A549 (cell line): ENCODE results near the gene CLSTN2. TPM values are rescaled to one million over a fixed set of nuclear protein-coding genes. Genes with fewer than 3 reads are reported as not detected.

Experiments
- ATAC-seq, 2 experiments: fragments of 200-7000 bp in 1 of 2; fragments of >200 bp in 1 of 2; cut with Nextera tagmentation in 1 of 2; cut with Tn5 transposase in 1 of 2; 3 replicates each; pipeline versions ENCODE4 v1.8.0 to v1.9.1; 2018 to 2020; ENCODE audit warnings: mild to moderate bottlenecking in 1 of 2, moderate library complexity in 1 of 2
- CTCF ChIA-PET: fragments of 300-600 bp; sonication (Branson Sonifier 250); formaldehyde crosslinking; extraction: SDS; loops from one replicate; lab custom pipeline; 2021; ENCODE audit warnings: antibody characterized with exemption, inconsistent platforms; lab: Yijun Ruan, JAX
- POLR2A ChIA-PET: fragments of 350-600 bp; formaldehyde crosslinking; extraction: SDS; loops from one replicate; lab custom pipeline; 2021; ENCODE audit warnings: antibody characterized with exemption, inconsistent platforms; lab: Yijun Ruan, JAX
- DNase-seq, 2 experiments: peaks; one replicate each; pipeline versions ENCODE4 v3.0.0 to v3.0.0-alpha.2; 2011 to 2016; ENCODE audit warnings: low read depth in 1 of 2, low spot score in 1 of 2
- FAIRE-seq: peaks from 2 replicates; lab custom pipeline; 2011; peaks lifted over from hg19 to GRCh38; lab: Jason Lieb, UNC
- H3K27ac ChIP-seq, 2 experiments: fragments of >200 bp; sonication (Bioruptor Twin); formaldehyde crosslinking; 3 replicates each; pipeline ENCODE4 v1.5.1; 2016 to 2017
- H3K4me1 ChIP-seq: fragments of >200 bp; sonication (Bioruptor Twin); formaldehyde crosslinking; 3 replicates; pipeline ENCODE4 v1.6.1; 2016
- H3K4me2 ChIP-seq: fragments of >200 bp; sonication (Bioruptor Twin); formaldehyde crosslinking; 3 replicates; pipeline ENCODE4 v1.6.1; 2016
- H3K4me3 ChIP-seq: fragments of >200 bp; sonication (Bioruptor Twin); formaldehyde crosslinking; 3 replicates; pipeline ENCODE4 v1.5.1; 2016
- H3K9me3 ChIP-seq: fragments of >200 bp; sonication (Bioruptor Twin); formaldehyde crosslinking; 3 replicates; pipeline ENCODE4 v1.6.1; 2016
- BHLHE40 ChIP-seq: IDR thresholded peaks from 2 replicates; pipeline ENCODE4 v1.6.1; 2012; ENCODE audit warnings: low read depth, low read length, inconsistent platforms
- ESRRA ChIP-seq: fragments of 150-350 bp; IDR thresholded peaks from 2 replicates; pipeline ENCODE4 v1.6.1; 2014; ENCODE audit warnings: mild to moderate bottlenecking, low read length, borderline replicate concordance
- FOXS1 ChIP-seq: fragments of 250-450 bp; sonication (Bioruptor Pico); IDR thresholded peaks from 2 replicates; pipeline ENCODE4 v1.5.0; 2020; ENCODE audit warnings: mild to moderate bottlenecking, moderate library complexity
- HOXA7 ChIP-seq: fragments of 250-450 bp; sonication (Bioruptor Pico); IDR thresholded peaks from 2 replicates; pipeline ENCODE4 v1.5.0; 2020; ENCODE audit warnings: mild to moderate bottlenecking, moderate library complexity
- HOXB5 ChIP-seq: fragments of 250-450 bp; sonication (Bioruptor Pico); IDR thresholded peaks from 2 replicates; pipeline ENCODE4 v1.5.0; 2020; ENCODE audit warnings: mild to moderate bottlenecking, moderate library complexity
- JUN ChIP-seq, 2 experiments: fragments of >200 bp; sonication (Bioruptor Twin); formaldehyde crosslinking; IDR thresholded peaks; 2 replicates in 1 of 2; 3 replicates in 1 of 2; pipeline ENCODE4 v1.6.1; 2016 to 2017
- JUNB ChIP-seq: fragments of >200 bp; sonication (Bioruptor Twin); formaldehyde crosslinking; IDR thresholded peaks from 2 replicates; pipeline ENCODE4 v1.6.1; 2016
- MAFK ChIP-seq: fragments of 450-650 bp; IDR thresholded peaks from 2 replicates; pipeline ENCODE4 v1.6.1; 2014; ENCODE audit not compliant: partially characterized antibody
- MAZ ChIP-seq: fragments of 150-350 bp; IDR thresholded peaks from 2 replicates; pipeline ENCODE4 v1.6.1; 2014; ENCODE audit warnings: antibody characterized with exemption, low read depth, low read length, borderline replicate concordance
- MYC ChIP-seq: IDR thresholded peaks from 2 replicates; pipeline ENCODE4 v1.6.1; 2012; ENCODE audit warnings: mild to moderate bottlenecking, inconsistent platforms, low read length, improper control_type of control experiment, borderline replicate concordance
- NFE2L2 ChIP-seq: fragments of 150-350 bp; conservative IDR thresholded peaks from 2 replicates; pipeline ENCODE4 v1.6.1; 2014; ENCODE audit warnings: low read length
- NPAS2 ChIP-seq: fragments of 250-450 bp; sonication (Bioruptor Pico); IDR thresholded peaks from 2 replicates; pipeline ENCODE4 v1.8.0; 2022; ENCODE audit warnings: mild to moderate bottlenecking, moderate library complexity, borderline replicate concordance
- NR3C1 ChIP-seq: fragments of >200 bp; sonication (Bioruptor Twin); formaldehyde crosslinking; IDR thresholded peaks from 3 replicates; pipeline ENCODE4 v1.6.1; 2017
- POLR2A ChIP-seq: IDR thresholded peaks from 2 replicates; pipeline ENCODE4 v1.6.1; 2012; ENCODE audit warnings: mild to moderate bottlenecking, low read length
- RAD21 ChIP-seq, 2 experiments: fragments of >200 bp in 1 of 2; sonication (Bioruptor Twin) in 1 of 2; formaldehyde crosslinking in 1 of 2; IDR thresholded peaks in 1 of 2; conservative IDR thresholded peaks in 1 of 2; 2 replicates in 1 of 2; 3 replicates in 1 of 2; pipeline ENCODE4 v1.6.1; 2012 to 2018; ENCODE audit warnings: inconsistent platforms in 1 of 2
- RARB ChIP-seq: fragments of 250-450 bp; sonication (Bioruptor Pico); IDR thresholded peaks from 2 replicates; pipeline ENCODE4 v1.8.0; 2021; ENCODE audit warnings: mild to moderate bottlenecking, moderate library complexity
- RFX5 ChIP-seq: fragments of 450-650 bp; IDR thresholded peaks from 2 replicates; pipeline ENCODE4 v1.7.1; 2014; ENCODE audit warnings: antibody characterized with exemption, mild to moderate bottlenecking, moderate library complexity
- SMC3 ChIP-seq: fragments of >200 bp; sonication (Bioruptor Twin); formaldehyde crosslinking; IDR thresholded peaks from 3 replicates; pipeline ENCODE4 v1.6.1; 2018; ENCODE audit warnings: inconsistent platforms
- SREBF2 ChIP-seq: fragments of 450-650 bp; IDR thresholded peaks from 2 replicates; pipeline ENCODE4 v1.6.1; 2014; ENCODE audit warnings: mild to moderate bottlenecking, moderate library complexity
- TFCP2L1 ChIP-seq: fragments of 250-450 bp; sonication (Bioruptor Pico); IDR thresholded peaks from 2 replicates; pipeline ENCODE4 v1.5.0; 2021; ENCODE audit warnings: mild to moderate bottlenecking
- ZNF302 ChIP-seq: fragments of 250-450 bp; sonication (Bioruptor Pico); IDR thresholded peaks from 2 replicates; pipeline ENCODE4 v1.9.0; 2021; ENCODE audit warnings: inconsistent platforms, mild to moderate bottlenecking, moderate library complexity
- WGBS: methylation state at CpG from one replicate; pipeline ENCODE4 v1.1.6; 2017; ENCODE audit errors: missing lambda C conversion rate; 5-methylcytosine and 5-hydroxymethylcytosine counted together
- polyA plus RNA-seq, 4 experiments: library from polyadenylated mRNA; depleted of rRNA in 3 of 4; stranded (reverse); fragments of >200 nt; fragmentation: RNase III in 1 of 4; extraction: RNeasy Plus Mini Kit Qiagen cat#74134 plus additional on column Dnase treatment in 1 of 4; gene quantifications; 2 replicates in 3 of 4; 3 replicates in 1 of 4; pipeline ENCODE4 v1.2.3, GENCODE V29; 2011 to 2017
- TF ChIP-seq, protein P1 (sequence below): IDR thresholded peaks from 2 replicates; pipeline ENCODE4 v1.6.1; 2012; ENCODE audit warnings: low read depth, borderline replicate concordance
- TF ChIP-seq, protein P2 (sequence below): fragments of 200-600 bp; sonication (generic); IDR thresholded peaks from 2 replicates; pipeline ENCODE4 v1.6.1; 2016; ENCODE audit warnings: antibody characterized with exemption, mild to moderate bottlenecking, moderate library complexity
- TF ChIP-seq, protein P3 (sequence below): IDR thresholded peaks from 2 replicates; pipeline ENCODE4 v1.6.1; 2012
- TF ChIP-seq, protein P4 (sequence below): fragments of >200 bp; sonication (Bioruptor Twin); formaldehyde crosslinking; IDR thresholded peaks from 3 replicates; pipeline ENCODE4 v1.6.1; 2016
- TF ChIP-seq, protein P5 (sequence below): fragments of 150-350 bp; IDR thresholded peaks from 2 replicates; pipeline ENCODE4 v1.6.1; 2014; ENCODE audit warnings: low read depth, mild to moderate bottlenecking, low read length

CLSTN2 gene
- polyA plus RNA-seq, 2 of the 4 experiments (the other 2 are of a cell fraction) = 0.03 to 0.04 TPM

DNA sequence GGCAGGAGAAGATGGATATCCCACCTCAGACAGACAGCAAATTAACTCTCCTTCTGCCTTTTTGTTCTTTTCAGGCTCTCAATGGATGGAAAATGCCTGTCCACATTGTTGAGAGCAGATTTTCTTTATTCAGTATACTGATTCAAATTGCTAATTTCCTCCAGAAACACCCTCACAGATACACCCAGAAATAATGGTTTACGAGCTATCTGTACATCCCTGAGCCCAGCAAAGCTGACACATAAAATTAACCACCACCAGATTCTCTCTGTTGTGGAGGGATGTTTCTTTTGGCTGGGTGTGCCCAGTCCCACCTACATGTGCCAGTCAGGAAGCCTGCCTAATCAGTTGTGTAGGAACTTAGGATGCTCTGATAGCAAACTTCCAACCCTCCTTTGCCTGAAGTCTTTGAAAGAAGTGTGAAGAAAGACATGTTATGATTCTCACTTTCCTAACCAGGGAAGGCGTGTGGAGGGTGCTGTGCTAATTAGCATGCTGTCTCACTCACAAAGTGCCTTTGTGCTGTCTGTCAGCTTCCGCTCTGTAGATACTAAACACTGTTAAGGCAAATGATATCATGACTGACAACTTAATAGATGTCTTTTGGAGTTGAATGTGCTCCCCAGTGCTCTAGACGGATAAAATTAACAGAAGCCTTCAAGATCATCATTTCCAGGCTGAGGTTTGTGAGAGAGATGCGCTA is 208.5 kb downstream of the CLSTN2 start:
- 33% methylated on average over 5 of the region's 5 CpGs for WGBS
- POLR2A ChIA-PET = no interaction called here
- no peak for TF ChIP-seq NPAS2 (CRISPR knock-in tag)
- no peak for TF ChIP-seq ESRRA
- TF ChIP-seq HOXB5 (CRISPR knock-in tag) = no peak
- TF ChIP-seq MAFK = no peak
- TF ChIP-seq, protein P1, sequence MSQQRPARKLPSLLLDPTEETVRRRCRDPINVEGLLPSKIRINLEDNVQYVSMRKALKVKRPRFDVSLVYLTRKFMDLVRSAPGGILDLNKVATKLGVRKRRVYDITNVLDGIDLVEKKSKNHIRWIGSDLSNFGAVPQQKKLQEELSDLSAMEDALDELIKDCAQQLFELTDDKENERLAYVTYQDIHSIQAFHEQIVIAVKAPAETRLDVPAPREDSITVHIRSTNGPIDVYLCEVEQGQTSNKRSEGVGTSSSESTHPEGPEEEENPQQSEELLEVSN = no peak
- TF ChIP-seq, protein P2, sequence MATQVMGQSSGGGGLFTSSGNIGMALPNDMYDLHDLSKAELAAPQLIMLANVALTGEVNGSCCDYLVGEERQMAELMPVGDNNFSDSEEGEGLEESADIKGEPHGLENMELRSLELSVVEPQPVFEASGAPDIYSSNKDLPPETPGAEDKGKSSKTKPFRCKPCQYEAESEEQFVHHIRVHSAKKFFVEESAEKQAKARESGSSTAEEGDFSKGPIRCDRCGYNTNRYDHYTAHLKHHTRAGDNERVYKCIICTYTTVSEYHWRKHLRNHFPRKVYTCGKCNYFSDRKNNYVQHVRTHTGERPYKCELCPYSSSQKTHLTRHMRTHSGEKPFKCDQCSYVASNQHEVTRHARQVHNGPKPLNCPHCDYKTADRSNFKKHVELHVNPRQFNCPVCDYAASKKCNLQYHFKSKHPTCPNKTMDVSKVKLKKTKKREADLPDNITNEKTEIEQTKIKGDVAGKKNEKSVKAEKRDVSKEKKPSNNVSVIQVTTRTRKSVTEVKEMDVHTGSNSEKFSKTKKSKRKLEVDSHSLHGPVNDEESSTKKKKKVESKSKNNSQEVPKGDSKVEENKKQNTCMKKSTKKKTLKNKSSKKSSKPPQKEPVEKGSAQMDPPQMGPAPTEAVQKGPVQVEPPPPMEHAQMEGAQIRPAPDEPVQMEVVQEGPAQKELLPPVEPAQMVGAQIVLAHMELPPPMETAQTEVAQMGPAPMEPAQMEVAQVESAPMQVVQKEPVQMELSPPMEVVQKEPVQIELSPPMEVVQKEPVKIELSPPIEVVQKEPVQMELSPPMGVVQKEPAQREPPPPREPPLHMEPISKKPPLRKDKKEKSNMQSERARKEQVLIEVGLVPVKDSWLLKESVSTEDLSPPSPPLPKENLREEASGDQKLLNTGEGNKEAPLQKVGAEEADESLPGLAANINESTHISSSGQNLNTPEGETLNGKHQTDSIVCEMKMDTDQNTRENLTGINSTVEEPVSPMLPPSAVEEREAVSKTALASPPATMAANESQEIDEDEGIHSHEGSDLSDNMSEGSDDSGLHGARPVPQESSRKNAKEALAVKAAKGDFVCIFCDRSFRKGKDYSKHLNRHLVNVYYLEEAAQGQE = no peak
- TF ChIP-seq HOXA7 (CRISPR knock-in tag) = no peak
- TF ChIP-seq, protein P3, sequence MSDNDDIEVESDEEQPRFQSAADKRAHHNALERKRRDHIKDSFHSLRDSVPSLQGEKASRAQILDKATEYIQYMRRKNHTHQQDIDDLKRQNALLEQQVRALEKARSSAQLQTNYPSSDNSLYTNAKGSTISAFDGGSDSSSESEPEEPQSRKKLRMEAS = no peak
- no peak for TF ChIP-seq MYC
- TF ChIP-seq JUNB = no peak
- TF ChIP-seq POLR2A = no peak
- no peak for TF ChIP-seq RFX5
- no peak for TF ChIP-seq NR3C1
- no peak for TF ChIP-seq RARB (CRISPR knock-in tag)
- no peak for TF ChIP-seq FOXS1 (CRISPR knock-in tag)
- TF ChIP-seq JUN (IDR thresholded peaks at IDR 0.05) = no peak
- no peak for TF ChIP-seq ZNF302 (CRISPR knock-in tag)
- TF ChIP-seq, protein P4, sequence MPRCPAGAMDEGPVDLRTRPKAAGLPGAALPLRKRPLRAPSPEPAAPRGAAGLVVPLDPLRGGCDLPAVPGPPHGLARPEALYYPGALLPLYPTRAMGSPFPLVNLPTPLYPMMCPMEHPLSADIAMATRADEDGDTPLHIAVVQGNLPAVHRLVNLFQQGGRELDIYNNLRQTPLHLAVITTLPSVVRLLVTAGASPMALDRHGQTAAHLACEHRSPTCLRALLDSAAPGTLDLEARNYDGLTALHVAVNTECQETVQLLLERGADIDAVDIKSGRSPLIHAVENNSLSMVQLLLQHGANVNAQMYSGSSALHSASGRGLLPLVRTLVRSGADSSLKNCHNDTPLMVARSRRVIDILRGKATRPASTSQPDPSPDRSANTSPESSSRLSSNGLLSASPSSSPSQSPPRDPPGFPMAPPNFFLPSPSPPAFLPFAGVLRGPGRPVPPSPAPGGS = no peak
- no peak for TF ChIP-seq SREBF2
- no peak for TF ChIP-seq SMC3
- ATAC-seq (no peak), FAIRE-seq (no peak), DNase-seq (no peak)
- CTCF ChIA-PET = interaction anchor here (1.0 kb wide), 1 partner anchor 10 kb away, joined by 4 read pairs; no protein-coding TSS in a partner anchor
- H3K27ac ChIP-seq = no peak overlapping the region
- H3K4me1 ChIP-seq = no peaks in the 10 kb centered on the region
- no peak overlapping the region for H3K4me2 ChIP-seq
- no peak overlapping the region for H3K4me3 ChIP-seq
- H3K9me3 ChIP-seq = no peaks in the 10 kb centered on the region

DNA sequence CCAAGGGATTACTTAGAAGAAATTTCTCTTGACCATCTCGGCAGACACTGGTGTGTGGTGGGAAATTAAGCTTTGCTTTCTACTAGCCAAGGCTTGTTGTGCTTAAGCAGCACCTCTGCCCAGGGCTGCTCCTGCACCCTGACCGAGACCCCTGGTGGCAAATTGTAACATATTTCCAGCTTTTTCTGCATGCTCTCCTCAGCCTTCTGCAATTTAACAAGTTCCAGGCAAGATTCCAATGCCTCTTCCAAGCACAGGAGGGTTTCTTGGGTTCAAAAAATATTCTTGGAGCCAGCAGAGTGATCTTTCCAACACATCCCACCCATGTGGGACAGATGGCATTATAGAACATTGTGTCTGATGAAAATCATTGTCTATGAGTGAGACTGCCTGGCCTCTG is 210.5 kb downstream of the CLSTN2 start:
- no peak for DNase-seq
- no peak overlapping the region for H3K27ac ChIP-seq
- H3K9me3 ChIP-seq = no peaks in the 10 kb centered on the region
- H3K4me1 ChIP-seq = no peaks in the 10 kb centered on the region
- ChIA-PET CTCF (no interaction called here), POLR2A (no interaction called here)
- H3K4me2 ChIP-seq = no peak overlapping the region
- no peak for FAIRE-seq
- no peak overlapping the region for H3K4me3 ChIP-seq
- WGBS = 5% methylated on average over 2 of the region's 2 CpGs
- ATAC-seq = no peak
- no peak for TF ChIP-seq TFCP2L1
- TF ChIP-seq BHLHE40 = no peak
- TF ChIP-seq, protein P5, sequence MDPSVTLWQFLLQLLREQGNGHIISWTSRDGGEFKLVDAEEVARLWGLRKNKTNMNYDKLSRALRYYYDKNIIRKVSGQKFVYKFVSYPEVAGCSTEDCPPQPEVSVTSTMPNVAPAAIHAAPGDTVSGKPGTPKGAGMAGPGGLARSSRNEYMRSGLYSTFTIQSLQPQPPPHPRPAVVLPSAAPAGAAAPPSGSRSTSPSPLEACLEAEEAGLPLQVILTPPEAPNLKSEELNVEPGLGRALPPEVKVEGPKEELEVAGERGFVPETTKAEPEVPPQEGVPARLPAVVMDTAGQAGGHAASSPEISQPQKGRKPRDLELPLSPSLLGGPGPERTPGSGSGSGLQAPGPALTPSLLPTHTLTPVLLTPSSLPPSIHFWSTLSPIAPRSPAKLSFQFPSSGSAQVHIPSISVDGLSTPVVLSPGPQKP = no peak
- TF ChIP-seq NFE2L2 = no peak
- no peak for TF ChIP-seq NPAS2 (CRISPR knock-in tag)
- TF ChIP-seq RFX5 = no peak
- TF ChIP-seq, protein P3 = no peak
- TF ChIP-seq SMC3 = no peak
- TF ChIP-seq, protein P2 = no peak
- TF ChIP-seq MAZ = no peak
- no peak for TF ChIP-seq RARB (CRISPR knock-in tag)
- TF ChIP-seq RAD21 (conservative IDR thresholded peaks at IDR 0.05 in 1 of 2, IDR thresholded peaks at IDR 0.05 in 1 of 2) = no peak
